ENCODE results near the gene GRB2. TPM values are rescaled to one million over a fixed set of nuclear protein-coding genes. Genes with fewer than 3 reads are reported as not detected.
A peak's percentile ranks its signal among the peaks of the same experiment; 100 is the strongest.
"Not testable (repeated sequence)": the region's sequence is repeated elsewhere in the genome, so short reads cannot be mapped to it uniquely, and the experiment has no call there.

Gene GRB2
- total RNA-seq, 1 donor from 2014 or later: 59.1 TPM

GRCh38 chr17:75285123-75285522 lies 120.4 kb downstream of the GRB2 start:
- no peak for DNase-seq (ENCODE audit: extremely low spot score, unreplicated experiment)
- Mint-ChIP-seq H3K27ac (ENCODE audit: unreplicated experiment) (no peak overlapping the region), H3K4me1 (ENCODE audit: unreplicated experiment) (peaks cover 7% of the 10 kb centered on the region), H3K4me3 (ENCODE audit: unreplicated experiment) (no peak overlapping the region), H3K36me3 (ENCODE audit: unreplicated experiment) (peaks cover 10% of the 10 kb centered on the region), H3K27me3 (ENCODE audit: unreplicated experiment) (no peaks in the 10 kb centered on the region), H3K9me3 (ENCODE audit: unreplicated experiment) (no peaks in the 10 kb centered on the region)
- TF ChIP-seq CTCF (IDR thresholded peaks at IDR 0.05): no peak

DNA sequence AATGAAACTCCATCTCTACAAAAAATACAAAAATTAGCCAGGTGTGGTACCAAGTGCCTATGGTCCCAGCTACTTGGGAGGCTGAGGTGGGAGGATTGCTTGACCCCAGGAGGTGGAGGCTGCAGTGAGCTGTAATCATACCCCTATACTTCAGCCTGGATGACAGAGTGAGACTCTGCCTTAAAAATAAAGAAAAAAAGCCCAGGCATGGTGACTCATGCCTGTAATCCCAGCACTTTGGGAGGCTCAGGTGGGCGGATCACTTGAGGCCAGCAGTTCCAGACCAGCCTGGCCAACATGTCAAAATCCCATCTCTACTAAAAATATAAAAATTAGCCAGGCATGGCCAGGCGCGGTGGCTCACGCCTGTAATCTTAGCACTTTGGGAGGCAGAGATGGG lies 125.3 kb downstream of the GRB2 start:
- DNase-seq (ENCODE audit: extremely low spot score, unreplicated experiment); H3K27ac Mint-ChIP-seq (ENCODE audit: unreplicated experiment); H3K27me3 Mint-ChIP-seq (ENCODE audit: unreplicated experiment); H3K9me3 Mint-ChIP-seq (ENCODE audit: unreplicated experiment); H3K36me3 Mint-ChIP-seq (ENCODE audit: unreplicated experiment); H3K4me3 Mint-ChIP-seq (ENCODE audit: unreplicated experiment): not testable (repeated sequence)
- H3K4me1 Mint-ChIP-seq (ENCODE audit: unreplicated experiment): peaks cover 13% of the 10 kb centered on the region

DNA sequence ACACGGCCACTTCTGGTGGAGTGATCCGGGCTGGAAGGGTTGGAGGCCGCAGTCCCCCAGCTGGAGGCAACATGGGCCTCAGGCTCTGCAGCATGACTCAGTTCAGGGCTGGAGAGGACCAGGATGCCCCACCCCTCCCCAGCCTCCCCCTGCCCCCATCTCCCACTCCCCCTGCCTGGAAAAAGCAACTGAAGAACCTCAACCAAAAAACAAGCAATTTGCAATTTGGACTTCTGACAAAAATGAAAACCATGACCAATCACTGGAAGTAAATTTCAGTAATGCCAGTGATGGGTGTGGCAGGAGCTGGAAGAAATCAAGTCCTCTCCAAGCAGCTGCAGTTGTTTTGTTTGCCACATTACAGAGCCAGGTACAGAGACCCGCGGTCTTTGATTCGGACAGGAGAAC lies 127.8 kb downstream of the GRB2 start:
- Mint-ChIP-seq H3K27me3 (ENCODE audit: unreplicated experiment) (no peaks in the 10 kb centered on the region), H3K9me3 (ENCODE audit: unreplicated experiment) (no peaks in the 10 kb centered on the region), H3K4me1 (ENCODE audit: unreplicated experiment) (peaks cover 13% of the 10 kb centered on the region), H3K27ac (ENCODE audit: unreplicated experiment) (peak overlapping the region; percentile 52), H3K4me3 (ENCODE audit: unreplicated experiment) (no peak overlapping the region), H3K36me3 (ENCODE audit: unreplicated experiment) (peaks cover 5% of the 10 kb centered on the region)
- DNase-seq (ENCODE audit: extremely low spot score, unreplicated experiment): no peak
- no peak for TF ChIP-seq CTCF (IDR thresholded peaks at IDR 0.05)

DNA sequence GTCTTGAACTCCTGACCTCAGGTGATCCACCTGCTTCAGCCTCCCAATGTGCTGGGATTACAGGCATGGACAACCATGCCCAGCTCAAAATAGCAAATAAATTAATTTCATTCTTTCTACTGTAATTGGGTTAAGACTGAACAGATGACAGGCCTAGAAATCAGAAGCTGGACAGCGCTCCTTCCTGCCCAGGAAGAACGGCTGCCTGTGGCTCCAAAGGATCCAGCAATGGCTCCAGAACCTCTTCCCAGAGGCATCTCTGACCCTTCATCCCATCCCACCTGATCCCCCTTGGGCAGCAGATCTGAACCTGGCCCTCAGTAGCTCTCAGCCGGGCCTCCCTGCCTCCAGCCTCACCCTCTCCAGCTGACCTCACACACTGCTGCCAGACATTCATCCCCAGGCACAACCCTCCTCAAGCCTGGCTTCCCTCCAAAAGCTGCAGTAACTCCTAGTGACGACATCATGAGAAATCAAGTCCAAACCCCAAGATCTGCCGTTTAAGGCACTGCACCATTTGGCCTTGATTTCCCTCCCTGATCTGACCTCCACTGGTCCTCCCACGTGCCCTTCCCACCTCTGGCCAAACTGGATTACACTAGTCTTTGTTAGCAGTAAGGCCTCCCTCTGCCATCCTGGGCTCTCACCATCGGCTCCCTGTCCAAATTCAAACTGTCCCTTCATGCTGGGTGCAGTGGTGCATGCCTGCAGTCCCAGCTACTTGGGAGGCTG lies 131.3 kb downstream of the GRB2 start:
- DNase-seq (ENCODE audit: extremely low spot score, unreplicated experiment): no peak
- peaks cover 26% of the 10 kb centered on the region for H3K4me1 Mint-ChIP-seq (ENCODE audit: unreplicated experiment)
- no peaks in the 10 kb centered on the region for H3K9me3 Mint-ChIP-seq (ENCODE audit: unreplicated experiment)
- no peak for TF ChIP-seq CTCF (IDR thresholded peaks at IDR 0.05)
- no peaks in the 10 kb centered on the region for H3K27me3 Mint-ChIP-seq (ENCODE audit: unreplicated experiment)
- no peak overlapping the region for H3K27ac Mint-ChIP-seq (ENCODE audit: unreplicated experiment)
- H3K36me3 Mint-ChIP-seq (ENCODE audit: unreplicated experiment): no peaks in the 10 kb centered on the region
- no peak overlapping the region for H3K4me3 Mint-ChIP-seq (ENCODE audit: unreplicated experiment)

- H3K27me3 Mint-ChIP-seq (ENCODE audit: unreplicated experiment): no peaks in the 10 kb centered on the region
- DNase-seq (ENCODE audit: extremely low spot score, unreplicated experiment): no peak
- no peak for TF ChIP-seq CTCF (IDR thresholded peaks at IDR 0.05)
Observed at GRCh38 chr17:75272848-75273184, 132.7 kb downstream of the GRB2 start.

More at GRCh38 chr17:75272848-75273184, 132.7 kb downstream of the GRB2 start:
- H3K36me3 Mint-ChIP-seq (ENCODE audit: unreplicated experiment): no peaks in the 10 kb centered on the region
- H3K27ac Mint-ChIP-seq (ENCODE audit: unreplicated experiment): no peak overlapping the region
- no peak overlapping the region for H3K4me3 Mint-ChIP-seq (ENCODE audit: unreplicated experiment)
- H3K4me1 Mint-ChIP-seq (ENCODE audit: unreplicated experiment): peaks cover 24% of the 10 kb centered on the region
- H3K9me3 Mint-ChIP-seq (ENCODE audit: unreplicated experiment): no peaks in the 10 kb centered on the region

Data from osteocyte (in vitro differentiated cells).